Upper lobe of left lung (tissue), 4 donors: ENCODE measurements around the gene IFT52.

Experiments
- POLR2A ChIP-seq, 4 donors: fragments of 450-650 bp; IDR thresholded peaks; one replicate each; pipeline ENCODE4 v1.5.1; 2016 to 2017; ENCODE audit warnings: antibody characterized with exemption in 4 of 4, mild to moderate bottlenecking in 2 of 4
- TF ChIP-seq, protein P1 (sequence below), 6 experiments: fragments of 450-650 bp in 4 of 6; fragments of 200-600 bp in 2 of 6; sonication (generic) in 2 of 6; IDR thresholded peaks; one replicate each; pipeline ENCODE4 v1.5.1; 2016 to 2019; ENCODE audit warnings: antibody characterized with exemption in 6 of 6

DNA sequence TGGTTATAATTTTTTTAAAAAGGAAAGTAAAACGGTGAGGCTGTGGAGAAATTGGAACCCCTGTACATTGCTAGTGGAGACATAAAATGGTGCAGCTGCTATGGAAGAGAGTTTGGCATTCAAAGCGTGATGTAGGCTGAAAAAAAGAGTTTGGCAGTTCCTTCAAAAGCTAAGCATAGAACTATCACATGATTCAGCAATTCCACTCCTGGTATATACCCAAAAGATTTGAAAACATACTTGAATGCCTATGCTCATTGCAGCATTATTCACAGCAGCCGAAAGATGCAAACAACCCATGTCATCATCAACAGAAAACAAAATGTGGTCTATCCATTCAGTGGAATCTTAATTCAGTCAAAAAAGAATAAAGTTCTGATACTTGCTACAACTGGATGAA lies 36.4 kb upstream of the IFT52 start:
- TF ChIP-seq POLR2A (IDR thresholded peaks at IDR 0.05): no peak
- TF ChIP-seq, protein P1, sequence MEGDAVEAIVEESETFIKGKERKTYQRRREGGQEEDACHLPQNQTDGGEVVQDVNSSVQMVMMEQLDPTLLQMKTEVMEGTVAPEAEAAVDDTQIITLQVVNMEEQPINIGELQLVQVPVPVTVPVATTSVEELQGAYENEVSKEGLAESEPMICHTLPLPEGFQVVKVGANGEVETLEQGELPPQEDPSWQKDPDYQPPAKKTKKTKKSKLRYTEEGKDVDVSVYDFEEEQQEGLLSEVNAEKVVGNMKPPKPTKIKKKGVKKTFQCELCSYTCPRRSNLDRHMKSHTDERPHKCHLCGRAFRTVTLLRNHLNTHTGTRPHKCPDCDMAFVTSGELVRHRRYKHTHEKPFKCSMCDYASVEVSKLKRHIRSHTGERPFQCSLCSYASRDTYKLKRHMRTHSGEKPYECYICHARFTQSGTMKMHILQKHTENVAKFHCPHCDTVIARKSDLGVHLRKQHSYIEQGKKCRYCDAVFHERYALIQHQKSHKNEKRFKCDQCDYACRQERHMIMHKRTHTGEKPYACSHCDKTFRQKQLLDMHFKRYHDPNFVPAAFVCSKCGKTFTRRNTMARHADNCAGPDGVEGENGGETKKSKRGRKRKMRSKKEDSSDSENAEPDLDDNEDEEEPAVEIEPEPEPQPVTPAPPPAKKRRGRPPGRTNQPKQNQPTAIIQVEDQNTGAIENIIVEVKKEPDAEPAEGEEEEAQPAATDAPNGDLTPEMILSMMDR (IDR thresholded peaks at IDR 0.05): no peak
